D721Med (cell line): ENCODE measurements around the gene AP5B1.

Experiments used
- DNase-seq: peaks from one replicate; pipeline ENCODE4 v3.0.0; 2011; ENCODE audit warnings: low spot score; ENCODE audit not compliant: insufficient read length
- FAIRE-seq: peaks from 2 replicates; lab custom pipeline; 2011; peaks lifted over from hg19 to GRCh38; lab: Jason Lieb, UNC
- CTCF ChIP-seq: IDR thresholded peaks from 2 replicates; pipeline ENCODE4 v1.5.1; 2012; ENCODE audit warnings: mild to moderate bottlenecking, control low read depth; ENCODE audit not compliant: insufficient read depth; ENCODE audit errors: missing control alignments

Gene AP5B1

DNA sequence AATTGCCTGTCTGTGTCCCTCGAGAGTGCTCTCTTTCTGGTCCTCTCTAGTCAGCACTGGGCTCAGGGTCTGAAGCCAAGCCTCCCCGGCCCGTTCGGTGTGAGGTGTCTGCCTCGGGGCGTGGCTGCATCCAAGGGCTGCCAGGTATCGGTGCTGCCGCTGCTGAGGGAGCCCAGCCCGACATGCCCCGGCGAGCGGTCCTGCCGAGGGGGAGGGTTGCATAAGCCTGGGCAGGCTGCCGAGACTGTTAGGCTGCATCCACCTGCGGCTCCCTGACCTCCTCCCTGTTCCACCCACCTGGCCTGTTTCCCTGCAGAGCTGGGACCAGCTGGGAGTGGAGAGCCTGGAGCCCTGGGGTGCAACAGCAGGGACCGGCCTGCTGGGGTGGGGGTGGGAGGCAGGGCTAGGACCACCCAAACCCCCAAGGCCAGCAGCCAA is 12.4 kb upstream of the AP5B1 start:
- no peak for TF ChIP-seq CTCF
- FAIRE-seq: no peak
- no peak for DNase-seq

- FAIRE-seq (no peak), DNase-seq (no peak)
- no peak for TF ChIP-seq CTCF
Observed at GRCh38 chr11:65792456-65792855, 11.7 kb upstream of the AP5B1 start.

GRCh38 chr11:65791719-65792213 is 11.0 kb upstream of the AP5B1 start:
- TF ChIP-seq CTCF: no peak
- no peak for DNase-seq
- no peak for FAIRE-seq

DNA sequence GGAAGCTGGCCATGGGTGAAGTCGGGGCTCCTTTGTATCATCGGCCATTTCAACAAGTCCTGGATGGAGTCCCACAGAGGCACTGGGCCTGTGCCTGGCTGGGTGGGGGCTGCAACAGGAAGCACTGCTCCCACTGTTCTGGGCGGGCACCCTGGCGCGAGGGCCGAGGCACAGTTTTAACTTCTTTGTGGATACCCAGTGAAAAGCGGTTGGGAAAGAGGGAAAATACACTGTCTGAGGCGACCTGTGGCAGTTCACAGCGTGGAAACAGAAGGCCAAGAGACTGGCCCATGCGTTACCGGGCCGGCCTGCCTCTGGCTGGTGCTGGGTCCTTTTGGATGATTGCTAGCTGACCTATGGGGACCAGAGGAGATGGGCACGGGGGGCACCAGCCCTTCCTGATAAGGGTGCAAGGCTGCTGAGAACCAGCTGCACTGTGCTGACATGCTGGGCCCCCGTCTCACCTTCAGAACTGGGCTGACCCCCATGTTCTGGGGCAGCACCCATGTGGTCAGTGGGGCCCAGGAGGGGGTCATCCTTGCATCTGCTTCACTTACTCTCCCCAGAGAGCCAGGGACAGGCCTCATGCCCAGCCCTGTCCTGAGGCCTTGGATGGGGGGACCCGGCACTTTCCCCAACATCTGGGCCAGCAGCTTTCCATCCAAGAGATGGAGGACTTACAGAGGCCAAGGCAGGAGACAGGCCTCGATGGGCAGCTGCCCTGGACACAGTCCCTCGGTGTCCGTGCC is 10.3 kb upstream of the AP5B1 start:
- no peak for DNase-seq
- no peak for FAIRE-seq
- no peak for TF ChIP-seq CTCF

GRCh38 chr11:65790104-65790901 is 9.5 kb upstream of the AP5B1 start:
- no peak for DNase-seq
- no peak for FAIRE-seq
- no peak for TF ChIP-seq CTCF

DNA sequence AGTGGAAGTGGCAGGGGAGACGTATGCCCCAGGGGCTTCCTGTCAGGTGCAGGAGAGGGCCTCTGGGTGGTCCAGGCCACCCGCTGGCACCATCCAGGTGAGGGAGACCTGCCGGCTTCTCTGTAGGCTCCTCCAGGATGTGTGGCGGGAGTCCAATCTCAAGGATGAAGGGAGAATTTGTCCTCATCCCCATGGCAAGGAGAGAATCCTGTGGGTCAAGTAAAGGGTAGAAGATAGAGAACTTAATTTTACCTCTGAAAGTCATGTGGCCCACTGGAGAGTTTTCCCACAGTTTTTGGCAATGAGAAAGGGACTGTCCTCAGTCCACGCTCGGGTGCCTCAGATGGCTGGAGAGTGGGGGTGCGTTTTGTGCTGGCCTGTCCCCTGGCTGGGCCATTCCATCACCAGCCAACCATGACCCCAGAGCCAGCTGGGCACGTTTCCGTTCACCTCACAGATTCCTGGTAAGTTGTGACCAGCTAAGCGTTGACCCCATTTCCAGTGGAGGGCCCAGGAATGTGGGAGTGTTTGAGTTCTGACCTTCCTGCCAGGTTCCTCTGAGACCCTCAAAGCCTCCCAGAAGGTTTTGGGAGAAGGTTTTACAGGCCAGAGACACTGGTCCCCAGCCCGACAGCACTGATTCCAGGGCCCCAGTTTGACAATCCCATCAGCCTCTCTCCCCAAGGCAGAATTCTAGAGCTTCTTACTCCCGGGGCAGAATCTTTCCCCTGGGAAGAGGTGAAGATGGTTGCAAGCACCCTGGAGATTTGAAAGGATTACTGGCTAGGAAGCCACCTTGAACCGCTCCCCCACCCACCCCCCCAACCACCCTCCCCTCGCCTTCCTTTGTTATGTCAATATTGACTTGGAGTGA is 8.7 kb upstream of the AP5B1 start:
- FAIRE-seq: no peak
- no peak for TF ChIP-seq CTCF
- DNase-seq: no peak
